MV-4-11 (cell line): Measurements from ENCODE around the gene IL1RAP.
A peak's percentile ranks its signal among the peaks of the same experiment; 100 is the strongest.
"Not testable (repeated sequence)": the region's sequence is repeated elsewhere in the genome, so short reads cannot be mapped to it uniquely, and the experiment has no call there.

Source experiments
- DNase-seq: peaks from one replicate; lab custom pipeline; 2025; lab: John Stamatoyannopoulos, UW

IL1RAP gene

GRCh38 chr3:190513409-190514370 lies at the start of gene IL1RAP:
Gene IL1RAP (plus strand): TSS chr3:190514085. CDS start chr3:190564290, 50,205 bp downstream.
- DNase-seq: peak; percentile 97

GRCh38 chr3:190467922-190468321 lies 46.0 kb upstream of the IL1RAP start:
- DNase-seq: no peak

- not testable (repeated sequence) for DNase-seq
These were observed 40.6 kb upstream of the IL1RAP start for GRCh38 chr3:190473261-190473660.

GRCh38 chr3:190481779-190482178 lies 32.1 kb upstream of the IL1RAP start:
- DNase-seq: no peak

GRCh38 chr3:190485830-190486532 lies 27.9 kb upstream of the IL1RAP start:
- DNase-seq: no peak

- DNase-seq: no peak
These were observed 27.4 kb upstream of the IL1RAP start for GRCh38 chr3:190486533-190486864.

GRCh38 chr3:190486908-190487607 lies 26.8 kb upstream of the IL1RAP start:
- no peak for DNase-seq

GRCh38 chr3:190491533-190492054 lies 22.3 kb upstream of the IL1RAP start:
- no peak for DNase-seq

- no peak for DNase-seq
These were observed 21.8 kb upstream of the IL1RAP start for GRCh38 chr3:190492129-190492528.

- no peak for DNase-seq
These were observed 20.9 kb upstream of the IL1RAP start for GRCh38 chr3:190492966-190493365.

GRCh38 chr3:190494907-190495306 lies 19.0 kb upstream of the IL1RAP start:
- no peak for DNase-seq

- DNase-seq: no peak
These were observed 18.5 kb upstream of the IL1RAP start for GRCh38 chr3:190495354-190495753.

GRCh38 chr3:190495796-190496195 lies 18.1 kb upstream of the IL1RAP start:
- peak; percentile 70 for DNase-seq

GRCh38 chr3:190496859-190497258 lies 17.0 kb upstream of the IL1RAP start:
- no peak for DNase-seq

GRCh38 chr3:190497811-190498210 lies 16.1 kb upstream of the IL1RAP start:
- DNase-seq: no peak

GRCh38 chr3:190498293-190498692 lies 15.6 kb upstream of the IL1RAP start:
- DNase-seq: no peak

GRCh38 chr3:190499122-190499521 lies 14.8 kb upstream of the IL1RAP start:
- no peak for DNase-seq

- DNase-seq: peak; percentile 61
These were observed 10.9 kb upstream of the IL1RAP start for GRCh38 chr3:190502946-190503345.

- DNase-seq: peak; percentile 76
These were observed 9.3 kb upstream of the IL1RAP start for GRCh38 chr3:190504354-190505125.

- DNase-seq: no peak
These were observed 8.4 kb upstream of the IL1RAP start for GRCh38 chr3:190505381-190506003.

GRCh38 chr3:190506271-190506670 lies 7.6 kb upstream of the IL1RAP start:
- DNase-seq: no peak
